ENCODE measurements around the gene MTERF1.
"Not testable (repeated sequence)": the region's sequence is repeated elsewhere in the genome, so short reads cannot be mapped to it uniquely, and the experiment has no call there.

Gene MTERF1

DNA sequence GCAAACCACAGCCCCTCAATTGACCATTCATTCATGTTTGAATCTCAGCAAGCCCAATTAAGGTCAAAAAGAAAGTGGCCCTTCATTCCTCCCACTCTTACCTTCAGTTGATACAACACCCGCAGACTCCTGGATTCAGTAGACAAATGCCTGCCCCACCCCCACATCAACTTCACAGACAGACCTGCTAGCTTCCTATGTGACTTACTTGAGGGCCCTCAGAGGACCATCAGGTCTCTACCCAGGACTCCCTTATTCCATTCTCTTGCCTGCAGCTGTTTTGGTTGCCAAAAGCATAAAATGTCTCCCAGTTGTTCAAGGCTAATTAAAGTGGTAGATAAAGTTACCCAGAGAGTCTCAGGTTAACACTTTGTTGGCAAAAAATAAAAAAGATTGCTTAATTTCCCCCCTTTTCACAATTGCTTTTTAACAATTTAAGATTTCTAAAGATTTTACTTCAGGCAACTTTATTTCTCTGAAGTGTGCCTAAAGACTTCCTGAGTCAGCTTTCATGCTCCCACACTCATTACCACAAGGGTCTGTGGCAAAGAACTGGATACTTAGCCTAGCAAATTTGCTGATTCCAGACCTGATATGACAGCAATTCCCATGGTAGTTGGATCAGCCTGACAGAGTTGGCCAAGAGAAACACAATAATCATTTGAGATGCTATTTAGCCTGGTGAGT lies 3.3 kb upstream of the MTERF1 start:
- no peak for DNase-seq

- DNase-seq, result no peak
Measured at GRCh38 chr7:91880016-91880412, 488 bp downstream of the MTERF1 start.

- no peak for DNase-seq
Measured at GRCh38 chr7:91876391-91877133, 3.9 kb downstream of the MTERF1 start.

GRCh38 chr7:91875851-91876250 lies 4.7 kb downstream of the MTERF1 start:
- no peak for DNase-seq

DNA sequence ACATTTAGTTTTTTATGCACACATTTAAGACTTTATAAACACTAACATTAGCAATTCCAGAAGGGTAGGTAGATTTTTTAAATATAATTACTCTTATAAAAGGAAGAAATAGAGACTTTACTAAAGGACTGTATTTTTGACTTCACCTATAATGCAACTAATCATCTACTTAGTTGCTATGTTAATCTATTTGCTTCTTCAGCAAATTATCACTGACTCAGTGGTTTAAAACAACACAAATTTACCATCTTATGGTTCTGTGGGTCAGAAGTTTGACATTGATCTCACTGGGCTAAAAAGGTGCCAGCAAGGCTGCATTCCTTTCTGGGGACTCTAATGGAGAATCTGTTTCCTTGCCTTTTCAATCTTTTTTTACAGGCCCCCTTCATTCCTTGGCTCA lies 7.6 kb downstream of the MTERF1 start:
- DNase-seq, result no peak

DNA sequence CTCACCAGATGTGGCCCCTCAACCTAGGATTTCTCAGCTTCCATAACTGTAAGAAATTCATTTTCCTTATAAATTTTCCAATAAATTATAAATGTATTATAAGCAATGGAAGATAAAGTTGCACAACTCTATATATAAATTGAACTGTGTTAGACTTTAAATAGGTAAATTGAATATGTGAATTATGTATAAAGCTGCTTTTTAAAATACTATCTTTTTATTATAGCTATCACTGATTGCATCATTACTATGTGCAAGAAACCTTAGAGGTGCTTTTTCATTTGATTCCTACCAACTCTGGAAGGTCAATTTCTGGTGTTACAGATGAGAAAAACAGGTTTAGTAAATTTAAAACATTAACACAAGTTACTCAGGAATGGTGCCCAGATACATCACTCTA lies 8.4 kb downstream of the MTERF1 start:
- no peak for DNase-seq

DNA sequence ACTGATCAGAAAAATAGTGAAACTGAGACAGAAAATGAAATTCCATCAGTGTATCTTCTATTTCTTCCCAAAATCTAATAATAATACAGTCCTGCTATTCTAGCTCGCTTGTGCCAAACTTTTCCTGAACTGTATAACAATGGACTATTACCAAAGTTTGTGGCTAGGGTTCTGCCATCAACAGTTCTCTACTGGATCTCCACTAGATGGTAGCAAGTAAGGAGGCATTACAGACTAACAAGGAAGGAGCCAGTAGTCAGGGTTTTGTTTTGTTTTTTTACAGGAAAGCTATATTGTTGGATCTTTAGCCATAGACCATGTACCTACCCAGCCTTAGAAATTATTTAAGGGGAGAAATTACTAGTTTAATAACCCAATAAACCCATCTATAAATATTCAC lies 10.8 kb downstream of the MTERF1 start:
- DNase-seq, result no peak

DNA sequence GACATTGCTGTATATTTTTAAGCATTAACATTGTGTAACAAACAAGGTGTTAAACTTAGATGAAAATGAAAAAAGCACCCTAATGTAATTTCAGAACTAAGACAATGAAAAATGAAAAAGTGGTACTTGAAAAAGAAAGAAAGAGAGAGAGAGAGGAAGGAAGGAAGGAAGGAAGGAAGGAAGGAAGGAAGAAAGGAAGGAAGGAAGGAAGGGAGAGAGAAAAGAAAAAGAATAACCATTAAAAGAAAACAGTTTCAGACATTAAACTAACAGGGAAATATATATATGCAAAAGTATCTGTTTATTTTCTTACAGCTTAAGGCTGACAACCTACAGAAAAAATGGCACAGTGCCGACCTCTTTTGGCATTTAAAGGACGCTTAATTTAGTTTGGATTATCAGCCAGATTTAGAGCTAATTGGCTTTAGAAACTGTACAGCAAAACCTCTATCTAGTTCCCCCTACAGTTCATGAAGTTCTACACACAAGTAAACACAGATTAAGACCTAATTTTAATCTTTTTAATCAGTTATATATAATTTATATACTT lies 13.8 kb downstream of the MTERF1 start:
- DNase-seq, result no peak

DNA sequence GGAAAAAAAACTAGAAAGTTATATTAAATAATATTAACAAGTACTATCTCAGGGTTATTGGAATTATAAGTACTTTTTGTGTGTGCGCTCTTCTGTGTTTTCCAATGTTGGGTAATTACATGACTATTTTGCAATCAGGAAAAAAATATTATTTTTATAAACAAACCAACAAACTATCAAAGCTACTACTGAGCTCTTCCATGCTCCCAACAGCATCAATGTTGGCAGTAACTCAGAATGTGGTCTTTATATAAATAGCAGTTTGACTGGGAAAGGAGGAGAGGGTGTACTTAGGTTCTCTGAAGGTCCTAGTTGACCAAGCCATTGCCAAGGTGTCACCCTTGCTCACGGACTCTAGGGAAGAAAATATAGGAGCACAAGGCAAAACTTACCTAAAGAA lies 15.0 kb downstream of the MTERF1 start:
- no peak for DNase-seq

- not testable (repeated sequence) for DNase-seq
Measured at GRCh38 chr7:91864604-91865003, 15.9 kb downstream of the MTERF1 start.

- no peak for DNase-seq
Measured at GRCh38 chr7:91864070-91864469, 16.4 kb downstream of the MTERF1 start.

- no peak for DNase-seq
Measured at GRCh38 chr7:91852263-91852741, 28.2 kb downstream of the MTERF1 start.

GRCh38 chr7:91850455-91850854 lies 30.0 kb downstream of the MTERF1 start:
- no peak for DNase-seq

- no peak for DNase-seq
Measured at GRCh38 chr7:91847876-91848588, 32.5 kb downstream of the MTERF1 start.

- DNase-seq, result no peak
Measured at GRCh38 chr7:91847231-91847630, 33.3 kb downstream of the MTERF1 start.

DNA sequence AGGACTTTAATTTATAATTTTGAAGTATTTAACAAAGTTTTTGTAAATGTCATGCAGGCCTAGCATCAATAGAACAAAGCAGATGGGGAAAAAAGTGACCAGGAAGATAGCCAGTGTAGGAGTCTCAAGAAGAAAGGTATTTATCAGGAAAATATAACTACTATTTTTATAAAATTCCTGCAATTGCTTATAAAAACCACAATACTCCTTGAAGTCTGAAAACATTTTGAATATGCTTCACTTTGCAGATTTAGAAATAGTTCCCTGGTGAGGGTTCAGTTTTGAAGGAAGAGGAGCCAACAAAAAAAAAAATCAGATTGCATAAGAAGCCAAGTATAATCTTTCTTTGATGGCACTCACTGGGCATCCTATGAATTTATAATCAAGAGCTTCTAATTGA lies 34.1 kb downstream of the MTERF1 start:
- no peak for DNase-seq

DNA sequence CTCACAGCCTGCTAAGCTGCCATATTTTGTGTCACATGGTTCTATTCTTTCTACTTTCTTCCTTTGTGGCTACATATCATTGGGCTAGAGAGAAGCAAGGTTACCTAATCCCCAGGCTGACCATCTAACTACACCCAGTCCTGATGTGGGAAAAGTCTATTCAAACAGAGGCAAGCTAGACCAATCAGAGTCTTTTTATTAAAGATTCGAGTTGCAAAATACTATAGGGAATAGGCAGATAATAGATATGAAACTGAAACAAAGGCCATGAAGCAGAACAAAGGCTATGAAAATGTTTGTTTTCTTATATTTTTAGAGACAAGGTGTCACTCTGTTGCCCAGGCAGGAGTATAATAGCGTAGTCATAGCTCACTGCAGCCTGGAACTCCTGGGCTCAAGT lies 36.7 kb downstream of the MTERF1 start:
- DNase-seq, result no peak

DNA sequence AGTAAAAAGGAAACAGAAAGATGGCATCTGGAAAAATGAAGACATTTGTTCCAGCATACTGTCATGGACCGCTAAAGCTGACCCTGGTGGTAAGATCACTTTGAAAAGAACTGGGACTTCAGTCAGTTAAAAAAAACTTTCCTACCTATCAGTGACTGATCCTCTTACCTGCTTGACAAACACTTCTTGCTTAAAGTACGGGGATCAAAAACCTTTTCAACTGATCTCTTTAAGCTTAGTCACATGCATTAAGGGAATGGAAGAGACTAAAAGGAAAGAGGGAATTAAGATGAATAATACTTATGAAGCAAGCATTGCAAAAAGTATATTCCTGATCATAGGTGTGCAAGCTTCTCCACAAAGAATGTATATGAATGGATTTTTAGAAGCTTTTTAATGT lies 42.1 kb downstream of the MTERF1 start:
- DNase-seq, result no peak

GRCh38 chr7:91837397-91838070 lies 43.0 kb downstream of the MTERF1 start:
- no peak for DNase-seq

GRCh38 chr7:91835826-91836368 lies 44.6 kb downstream of the MTERF1 start:
- no peak for DNase-seq

- no peak for DNase-seq
Measured at GRCh38 chr7:91835091-91835825, 45.2 kb downstream of the MTERF1 start.

- no peak for DNase-seq
Measured at GRCh38 chr7:91832493-91833045, 47.9 kb downstream of the MTERF1 start.

All from stimulated activated CD4-positive, alpha-beta T cell treated with anti-CD3 and anti-CD28 coated beads, Interleukin-2, amount 100 ng/mL, for 24 hours (primary cell).